ENCODE data around the gene NPHP4.

DNA sequence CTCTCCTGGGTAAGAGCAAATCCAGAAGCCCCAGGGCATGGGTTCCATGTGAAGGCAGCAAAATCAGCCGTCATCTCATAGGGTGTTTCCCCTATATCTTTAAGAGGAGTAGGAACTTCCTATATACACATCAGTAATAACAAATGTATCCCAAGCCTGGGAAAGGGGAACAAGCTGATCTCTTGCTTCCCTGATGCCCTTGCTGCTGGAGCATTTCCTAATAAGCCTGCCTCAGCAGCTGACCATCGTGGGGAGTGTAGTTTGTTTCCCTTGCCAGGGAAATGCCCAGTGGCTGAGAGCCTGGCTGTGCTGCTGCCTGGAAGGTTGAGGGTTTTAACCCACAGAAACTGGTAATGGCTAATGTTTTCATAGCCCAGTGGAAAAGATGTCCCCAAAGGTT is 177.0 kb downstream of the NPHP4 start:
- TF ChIP-seq, protein P1, sequence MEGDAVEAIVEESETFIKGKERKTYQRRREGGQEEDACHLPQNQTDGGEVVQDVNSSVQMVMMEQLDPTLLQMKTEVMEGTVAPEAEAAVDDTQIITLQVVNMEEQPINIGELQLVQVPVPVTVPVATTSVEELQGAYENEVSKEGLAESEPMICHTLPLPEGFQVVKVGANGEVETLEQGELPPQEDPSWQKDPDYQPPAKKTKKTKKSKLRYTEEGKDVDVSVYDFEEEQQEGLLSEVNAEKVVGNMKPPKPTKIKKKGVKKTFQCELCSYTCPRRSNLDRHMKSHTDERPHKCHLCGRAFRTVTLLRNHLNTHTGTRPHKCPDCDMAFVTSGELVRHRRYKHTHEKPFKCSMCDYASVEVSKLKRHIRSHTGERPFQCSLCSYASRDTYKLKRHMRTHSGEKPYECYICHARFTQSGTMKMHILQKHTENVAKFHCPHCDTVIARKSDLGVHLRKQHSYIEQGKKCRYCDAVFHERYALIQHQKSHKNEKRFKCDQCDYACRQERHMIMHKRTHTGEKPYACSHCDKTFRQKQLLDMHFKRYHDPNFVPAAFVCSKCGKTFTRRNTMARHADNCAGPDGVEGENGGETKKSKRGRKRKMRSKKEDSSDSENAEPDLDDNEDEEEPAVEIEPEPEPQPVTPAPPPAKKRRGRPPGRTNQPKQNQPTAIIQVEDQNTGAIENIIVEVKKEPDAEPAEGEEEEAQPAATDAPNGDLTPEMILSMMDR (IDR thresholded peaks at IDR 0.05): no peak
- no peak for TF ChIP-seq POLR2A (IDR thresholded peaks at IDR 0.05)
